Calu3 (cell line): ENCODE data around the gene TPCN2. TPM values are rescaled to one million over a fixed set of nuclear protein-coding genes. Genes with fewer than 3 reads are reported as not detected.

Source experiments
- BruUV-seq: library from RNA; stranded (reverse); fragments of 400-500 nt; replicated peaks from 2 replicates; lab custom pipeline; 2021; lab: Mats Ljungman, UMichigan
- CTCF ChIA-PET: fragments of 300-600 bp; sonication (Branson Sonifier 250); formaldehyde crosslinking; loops from one replicate; lab custom pipeline; 2022; ENCODE audit warnings: antibody characterized with exemption; lab: Charles Lee
- DNase-seq: peaks from one replicate; pipeline ENCODE4 v3.0.0; 2022
- H3K27ac Mint-ChIP-seq: one replicate; pipeline ENCODE4 v1.8.0; 2022; ENCODE audit warnings: mixed read lengths; ENCODE audit not compliant: unreplicated experiment
- H3K27me3 Mint-ChIP-seq: one replicate; pipeline ENCODE4 v1.8.0; 2022; ENCODE audit warnings: mixed read lengths; ENCODE audit not compliant: unreplicated experiment
- H3K36me3 Mint-ChIP-seq: one replicate; pipeline ENCODE4 v1.8.0; 2022; ENCODE audit warnings: mild to moderate bottlenecking, moderate library complexity, mixed read lengths; ENCODE audit not compliant: insufficient read depth, unreplicated experiment
- H3K4me1 Mint-ChIP-seq: one replicate; pipeline ENCODE4 v1.8.0; 2022; ENCODE audit warnings: mild to moderate bottlenecking, low read depth, mixed read lengths; ENCODE audit not compliant: unreplicated experiment
- H3K4me3 Mint-ChIP-seq: one replicate; pipeline ENCODE4 v1.8.0; 2022; ENCODE audit warnings: mild to moderate bottlenecking, low read depth, moderate library complexity, mixed read lengths; ENCODE audit not compliant: unreplicated experiment
- H3K9me3 Mint-ChIP-seq: one replicate; pipeline ENCODE4 v1.8.0; 2022; ENCODE audit warnings: low read depth, mixed read lengths; ENCODE audit not compliant: unreplicated experiment
- intact Hi-C: fragments of 100-400 bp; cut with micrococcal nuclease; formaldehyde crosslinking; loops from one replicate; pipeline ENCODE4 v1.10.0; 2022; ENCODE audit not compliant: unreplicated experiment
- total RNA-seq: library from RNA; stranded (reverse); gene quantifications from 2 replicates; pipeline ENCODE4 v1.2.3, GENCODE V29; 2022
- TF ChIP-seq, protein P1 (sequence below): fragments of 200-600 bp; IDR thresholded peaks from one replicate; pipeline ENCODE4 v1.8.0; 2022; ENCODE audit warnings: antibody characterized with exemption; ENCODE audit not compliant: unreplicated experiment

TPCN2 gene
- total RNA-seq, 1 experiment from 2014 or later, result 21.9 TPM

DNA sequence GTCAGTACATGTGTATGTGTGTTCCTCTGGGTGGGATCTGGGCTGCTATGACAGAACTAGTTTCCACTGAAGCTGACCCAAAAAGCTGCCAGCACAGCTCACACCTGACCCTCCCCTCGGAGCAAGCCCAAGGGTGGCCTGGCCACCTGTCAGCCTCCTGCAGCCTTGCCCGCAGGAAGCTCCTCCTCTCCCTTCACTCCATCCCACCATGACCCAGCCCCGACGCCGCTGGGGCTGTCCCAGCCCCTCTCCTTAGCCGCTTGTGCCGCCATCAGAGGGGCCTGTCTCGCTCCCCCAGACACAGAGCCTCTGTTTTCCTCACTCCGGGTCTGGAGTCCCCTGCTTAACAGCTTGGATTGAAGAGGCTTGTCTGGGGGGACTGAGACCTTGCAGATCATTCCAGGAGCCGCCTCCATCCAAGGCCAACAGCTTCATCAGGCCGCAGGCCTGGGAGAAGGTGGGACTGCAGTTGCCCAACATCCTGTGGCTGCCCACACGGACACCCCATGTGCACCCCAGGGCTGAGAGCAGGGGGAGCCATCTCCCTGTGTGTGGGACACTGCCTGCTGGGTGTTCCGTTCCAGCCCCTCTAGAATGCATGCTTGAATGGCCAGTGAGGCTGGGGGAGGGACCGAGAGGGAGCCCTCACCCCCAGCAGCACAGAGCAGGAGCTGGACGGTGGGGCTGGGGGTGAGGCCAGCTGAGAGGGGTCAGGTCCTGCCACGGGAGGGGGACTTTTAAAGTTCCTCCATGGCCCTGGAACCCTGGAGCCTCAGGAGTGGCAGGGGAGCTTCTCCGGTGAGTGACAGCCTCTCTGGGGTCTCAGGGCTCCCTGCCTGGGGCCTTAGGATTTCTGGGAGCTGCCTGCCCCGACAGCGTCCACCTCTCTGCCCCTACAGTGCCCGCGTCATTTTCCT is 36.4 kb upstream of the TPCN2 start:
- CTCF ChIA-PET, result interaction anchor here (1.7 kb wide), 1 partner anchor 10 kb away, joined by 3 read pairs; no protein-coding TSS in a partner anchor
- Mint-ChIP-seq H3K4me1 (peaks cover 26% of the 10 kb centered on the region), H3K36me3 (peaks cover 11% of the 10 kb centered on the region), H3K9me3 (no peaks in the 10 kb centered on the region), H3K27ac (no peak overlapping the region), H3K27me3 (peaks cover 30% of the 10 kb centered on the region), H3K4me3 (peak overlapping the region; percentile 24)
- TF ChIP-seq, protein P1, sequence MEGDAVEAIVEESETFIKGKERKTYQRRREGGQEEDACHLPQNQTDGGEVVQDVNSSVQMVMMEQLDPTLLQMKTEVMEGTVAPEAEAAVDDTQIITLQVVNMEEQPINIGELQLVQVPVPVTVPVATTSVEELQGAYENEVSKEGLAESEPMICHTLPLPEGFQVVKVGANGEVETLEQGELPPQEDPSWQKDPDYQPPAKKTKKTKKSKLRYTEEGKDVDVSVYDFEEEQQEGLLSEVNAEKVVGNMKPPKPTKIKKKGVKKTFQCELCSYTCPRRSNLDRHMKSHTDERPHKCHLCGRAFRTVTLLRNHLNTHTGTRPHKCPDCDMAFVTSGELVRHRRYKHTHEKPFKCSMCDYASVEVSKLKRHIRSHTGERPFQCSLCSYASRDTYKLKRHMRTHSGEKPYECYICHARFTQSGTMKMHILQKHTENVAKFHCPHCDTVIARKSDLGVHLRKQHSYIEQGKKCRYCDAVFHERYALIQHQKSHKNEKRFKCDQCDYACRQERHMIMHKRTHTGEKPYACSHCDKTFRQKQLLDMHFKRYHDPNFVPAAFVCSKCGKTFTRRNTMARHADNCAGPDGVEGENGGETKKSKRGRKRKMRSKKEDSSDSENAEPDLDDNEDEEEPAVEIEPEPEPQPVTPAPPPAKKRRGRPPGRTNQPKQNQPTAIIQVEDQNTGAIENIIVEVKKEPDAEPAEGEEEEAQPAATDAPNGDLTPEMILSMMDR, result no peak
- DNase-seq, result no peak
- no TSS peak for BruUV-seq
- intact Hi-C loops, result no loop called here

DNA sequence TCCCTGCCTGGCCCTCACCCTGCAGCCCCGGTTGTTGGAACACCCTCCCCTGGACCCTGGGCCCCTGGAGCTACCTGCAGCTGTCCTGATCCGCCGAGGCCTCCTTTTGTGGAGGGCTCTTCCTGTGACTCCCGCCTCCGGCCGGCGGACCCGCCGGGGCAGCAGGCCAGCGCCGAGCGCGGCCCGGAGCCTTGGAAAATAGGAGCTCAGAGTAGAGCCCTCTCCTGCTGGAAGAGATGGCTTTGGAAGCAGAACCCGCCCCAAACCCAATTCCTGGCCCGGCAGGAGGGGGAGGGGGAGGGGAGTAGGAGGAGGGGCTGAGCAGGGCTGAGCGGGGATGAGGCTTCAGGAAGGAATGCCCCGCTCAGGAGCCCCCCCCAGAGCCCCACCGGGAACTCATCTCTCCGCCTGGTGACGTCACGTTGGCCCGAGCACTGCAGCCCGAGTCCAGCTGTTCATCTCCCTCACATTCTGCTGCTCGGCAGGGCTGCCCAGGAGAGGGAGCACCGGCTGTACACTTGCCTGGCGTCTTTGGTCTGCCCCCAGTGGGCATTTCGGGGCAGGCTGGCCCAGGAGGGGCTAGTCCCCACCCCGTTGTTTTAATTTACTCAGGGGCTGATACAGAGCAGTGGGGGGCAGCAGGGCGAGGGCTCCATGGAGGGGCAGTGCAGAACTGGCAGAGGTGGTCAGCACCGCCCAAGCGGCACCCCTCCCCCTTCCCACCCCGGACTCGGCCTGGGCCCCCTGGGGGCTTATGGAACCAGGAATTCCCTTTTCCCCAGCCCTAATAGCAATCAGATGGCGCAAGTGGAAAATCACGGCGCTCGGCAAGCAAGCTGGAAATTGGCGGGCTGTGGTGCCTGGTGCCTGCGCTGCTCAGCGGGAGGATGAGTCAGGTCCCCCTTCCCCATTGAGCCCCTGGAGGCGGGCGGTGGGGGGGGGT is 35.5 kb upstream of the TPCN2 start, which contains the start of gene MRGPRF:
TSS of gene MRGPRF (minus strand) at position 238 of the 943 bp plus-strand sequence. CDS start 3,345 bp downstream, outside the sequence.
- intact Hi-C loops, result no loop called here
- H3K36me3 Mint-ChIP-seq, result peaks cover 11% of the 10 kb centered on the region
- CTCF ChIA-PET, result no interaction called here
- H3K4me3 Mint-ChIP-seq, result no peak within 1 kb of the TSS
- BruUV-seq, result no TSS peak
- TF ChIP-seq, protein P1, result no peak
- no peak for DNase-seq
- no peaks in the 10 kb centered on the region for H3K9me3 Mint-ChIP-seq
- peaks cover 17% of the 10 kb centered on the region for H3K4me1 Mint-ChIP-seq
- H3K27me3 Mint-ChIP-seq, result peaks cover 34% of the 10 kb centered on the region
- H3K27ac Mint-ChIP-seq, result no peak within 1 kb of the TSS

DNA sequence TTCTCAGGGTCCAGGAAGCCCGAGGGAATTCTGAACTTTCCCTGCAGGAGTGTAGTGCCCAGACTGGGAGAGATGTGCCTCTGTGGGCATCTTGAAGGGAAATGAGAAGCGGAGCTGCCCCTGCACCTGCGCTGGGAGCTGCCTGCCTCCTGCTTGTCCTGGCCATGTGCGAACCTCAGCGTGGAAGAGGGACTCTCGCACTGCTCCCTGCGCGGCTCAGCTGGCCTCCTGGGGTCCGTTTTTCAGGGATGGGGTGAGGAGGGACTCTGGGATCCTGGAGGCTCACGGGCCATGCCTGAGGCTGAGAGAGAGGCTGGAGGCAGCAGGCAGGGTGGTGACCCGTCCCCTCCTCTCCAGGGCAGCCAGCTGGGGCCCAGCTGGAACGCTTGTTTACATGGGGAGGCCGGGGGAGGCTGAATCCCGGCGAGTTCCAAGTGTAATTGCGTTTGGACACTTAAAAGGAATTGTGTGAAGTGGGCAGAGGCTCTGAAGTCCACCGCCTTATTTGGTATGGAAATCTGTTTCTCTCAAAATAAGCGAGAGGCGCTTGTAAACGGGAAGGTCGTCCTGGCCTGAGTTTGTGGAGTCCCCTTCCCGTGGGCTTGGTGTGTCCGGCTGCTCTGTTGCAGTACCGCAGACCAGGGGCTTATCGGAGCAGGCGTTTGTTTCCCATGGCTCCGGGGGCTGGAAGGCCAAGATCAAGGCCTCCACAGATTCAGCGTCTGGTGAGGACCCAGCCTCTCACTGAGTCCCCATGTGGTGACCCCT is 34.5 kb upstream of the TPCN2 start:
- Mint-ChIP-seq H3K9me3 (no peaks in the 10 kb centered on the region), H3K4me1 (peaks cover 7% of the 10 kb centered on the region), H3K27ac (no peak overlapping the region), H3K27me3 (peaks cover 34% of the 10 kb centered on the region), H3K4me3 (no peak overlapping the region), H3K36me3 (peaks cover 11% of the 10 kb centered on the region)
- intact Hi-C loops, result no loop called here
- TF ChIP-seq, protein P1, result no peak
- CTCF ChIA-PET, result no interaction called here
- DNase-seq, result no peak
- BruUV-seq, result no TSS peak
